ENCODE data around the gene THEMIS.
A peak's percentile ranks its signal among the peaks of the same experiment; 100 is the strongest.

Gene THEMIS

DNA sequence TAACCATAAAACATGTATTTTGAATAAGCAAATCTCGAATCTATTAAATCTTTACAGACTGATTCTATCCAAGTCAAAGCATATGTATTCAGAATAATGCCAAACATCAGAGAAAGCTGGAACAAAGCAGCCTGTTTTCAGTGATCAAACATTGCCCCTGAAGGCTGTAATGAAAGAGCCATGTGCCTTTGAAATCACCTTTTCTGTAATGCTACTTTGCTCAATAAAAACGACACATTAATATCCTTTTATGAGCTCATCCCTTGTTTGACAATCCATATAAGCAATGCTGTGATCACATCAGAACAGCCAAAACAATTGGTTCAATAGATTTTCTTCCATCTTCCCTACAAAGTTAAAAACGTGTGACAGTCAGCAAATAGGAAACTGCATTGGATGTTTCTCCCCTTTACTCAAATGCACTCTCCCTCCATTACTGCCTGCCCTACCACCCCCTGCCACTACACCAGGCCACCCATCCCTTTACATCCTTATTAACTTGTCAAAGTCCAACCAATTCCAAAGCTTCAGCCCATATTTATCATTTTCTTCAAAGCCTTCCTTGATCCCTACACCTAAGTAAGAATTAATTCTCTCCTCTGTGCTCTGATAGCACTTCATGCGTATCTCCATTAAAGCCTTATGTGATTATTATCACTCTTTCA, 42.0 kb downstream of the THEMIS start:
- DNase-seq (ENCODE audit: low spot score), result no peak
- ChIA-PET POLR2A (ENCODE audit: low non-redundant PET) (no interaction called here), CTCF (interaction anchor here (0.6 kb wide), 1 partner anchor 78 kb away, joined by 3 read pairs; no protein-coding TSS in a partner anchor)
- TF ChIP-seq, protein P1, sequence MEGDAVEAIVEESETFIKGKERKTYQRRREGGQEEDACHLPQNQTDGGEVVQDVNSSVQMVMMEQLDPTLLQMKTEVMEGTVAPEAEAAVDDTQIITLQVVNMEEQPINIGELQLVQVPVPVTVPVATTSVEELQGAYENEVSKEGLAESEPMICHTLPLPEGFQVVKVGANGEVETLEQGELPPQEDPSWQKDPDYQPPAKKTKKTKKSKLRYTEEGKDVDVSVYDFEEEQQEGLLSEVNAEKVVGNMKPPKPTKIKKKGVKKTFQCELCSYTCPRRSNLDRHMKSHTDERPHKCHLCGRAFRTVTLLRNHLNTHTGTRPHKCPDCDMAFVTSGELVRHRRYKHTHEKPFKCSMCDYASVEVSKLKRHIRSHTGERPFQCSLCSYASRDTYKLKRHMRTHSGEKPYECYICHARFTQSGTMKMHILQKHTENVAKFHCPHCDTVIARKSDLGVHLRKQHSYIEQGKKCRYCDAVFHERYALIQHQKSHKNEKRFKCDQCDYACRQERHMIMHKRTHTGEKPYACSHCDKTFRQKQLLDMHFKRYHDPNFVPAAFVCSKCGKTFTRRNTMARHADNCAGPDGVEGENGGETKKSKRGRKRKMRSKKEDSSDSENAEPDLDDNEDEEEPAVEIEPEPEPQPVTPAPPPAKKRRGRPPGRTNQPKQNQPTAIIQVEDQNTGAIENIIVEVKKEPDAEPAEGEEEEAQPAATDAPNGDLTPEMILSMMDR (conservative IDR thresholded peaks at IDR 0.05; ENCODE audit: low read depth), result no peak
- H3K27ac ChIP-seq, result no peak overlapping the region

GRCh38 chr6:127857051-127857637, 43.7 kb downstream of the THEMIS start:
- DNase-seq (ENCODE audit: low spot score), result no peak
- TF ChIP-seq, protein P1 (conservative IDR thresholded peaks at IDR 0.05; ENCODE audit: low read depth), result no peak
- ChIA-PET CTCF (no interaction called here), POLR2A (ENCODE audit: low non-redundant PET) (no interaction called here)
- H3K27ac ChIP-seq, result no peak overlapping the region

GRCh38 chr6:127855542-127856159, 45.2 kb downstream of the THEMIS start:
- ChIA-PET POLR2A (ENCODE audit: low non-redundant PET) (interaction anchor here (0.6 kb wide), 2 partner anchors 426 to 665 kb away, joined by 3 read pairs; partner anchors contain the start of gene PTPRK), CTCF (interaction anchor here (0.6 to 1.5 kb wide), 7 partner anchors 20 to 1515 kb away, joined by 3 to 5 read pairs (median 3); no protein-coding TSS in a partner anchor)
- H3K27ac ChIP-seq, result no peak overlapping the region
- DNase-seq (ENCODE audit: low spot score), result peak; percentile 3
- TF ChIP-seq, protein P1 (conservative IDR thresholded peaks at IDR 0.05; ENCODE audit: low read depth), result peak; percentile 17; the same call in 1 of the 2 replicates

GRCh38 chr6:127854009-127854408, 46.8 kb downstream of the THEMIS start:
- H3K27ac ChIP-seq, result no peak overlapping the region
- TF ChIP-seq, protein P1 (conservative IDR thresholded peaks at IDR 0.05; ENCODE audit: low read depth), result no peak
- ChIA-PET POLR2A (ENCODE audit: low non-redundant PET) (no interaction called here), CTCF (interaction anchor here (0.6 to 0.9 kb wide), 3 partner anchors 53 to 684 kb away, joined by 3 to 5 read pairs (median 3); no protein-coding TSS in a partner anchor)
- DNase-seq (ENCODE audit: low spot score), result no peak

GRCh38 chr6:127851197-127851596, 49.7 kb downstream of the THEMIS start:
- ChIA-PET CTCF (interaction anchor here (0.6 kb wide), 1 partner anchor 499 kb away, joined by 8 read pairs; no protein-coding TSS in a partner anchor), POLR2A (ENCODE audit: low non-redundant PET) (no interaction called here)
- TF ChIP-seq, protein P1 (conservative IDR thresholded peaks at IDR 0.05; ENCODE audit: low read depth), result no peak
- no peak for DNase-seq (ENCODE audit: low spot score)
- H3K27ac ChIP-seq, result no peak overlapping the region

DNA sequence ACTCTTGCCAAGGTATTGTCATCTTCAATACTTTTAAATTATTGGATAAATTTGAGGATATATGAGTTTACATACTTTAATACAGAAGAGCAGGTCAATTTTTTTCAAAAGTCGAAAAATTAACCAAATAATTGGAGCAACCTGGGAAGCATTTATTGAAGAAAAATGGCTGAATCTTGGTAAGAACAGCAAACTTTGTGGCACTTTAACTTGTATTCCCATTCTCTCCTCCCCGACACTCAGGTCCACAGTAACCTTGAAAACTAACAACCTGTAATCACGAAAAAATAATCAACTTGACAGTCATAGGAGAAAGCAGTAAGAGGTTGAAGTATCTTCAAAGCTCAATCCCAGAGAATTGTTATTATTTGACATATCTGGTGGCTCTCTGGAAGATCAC, 55.6 kb downstream of the THEMIS start:
- DNase-seq (ENCODE audit: low spot score), result no peak
- H3K27ac ChIP-seq, result no peak overlapping the region
- TF ChIP-seq, protein P1 (conservative IDR thresholded peaks at IDR 0.05; ENCODE audit: low read depth), result no peak
- ChIA-PET POLR2A (ENCODE audit: low non-redundant PET) (no interaction called here), CTCF (interaction anchor here (0.6 kb wide), 1 partner anchor 525 kb away, joined by 3 read pairs; no protein-coding TSS in a partner anchor)
